Psoas muscle (tissue), 8 donors: ENCODE results near the gene PCBP2. TPM values are rescaled to one million over a fixed set of nuclear protein-coding genes. Genes with fewer than 3 reads are reported as not detected.

ENCODE experiments used
- ATAC-seq, 4 donors: fragments of 200-7000 bp; cut with Tn5 transposase; one replicate each; pipeline ENCODE4 v1.9.1; 2020; ENCODE audit warnings: moderate library complexity in 3 of 4, mild to moderate bottlenecking in 2 of 4
- DNase-seq, 2 donors: peaks; one replicate each; pipeline ENCODE4 v3.0.0-alpha.2; 2020
- H3K27ac ChIP-seq: fragments of 200-600 bp; one replicate; pipeline ENCODE4 v1.8.0; 2022
- H3K27me3 ChIP-seq, 3 donors: fragments of 200-600 bp in 1 of 3; one replicate each; pipeline versions ENCODE4 v1.6.1 to v1.8.0; 2013 to 2022; ENCODE audit warnings: low read length in 2 of 3, mild to moderate bottlenecking in 2 of 3, moderate library complexity in 1 of 3; ENCODE audit not compliant: insufficient read depth in 3 of 3
- H3K36me3 ChIP-seq, 2 donors: fragments of 200-600 bp in 1 of 2; one replicate each; pipeline versions ENCODE4 v1.6.1 to v1.8.0; 2013 to 2022; ENCODE audit warnings: low read depth in 1 of 2, mild to moderate bottlenecking in 1 of 2, moderate library complexity in 1 of 2; ENCODE audit not compliant: insufficient read depth in 1 of 2
- H3K4me1 ChIP-seq: fragments of 200-600 bp; one replicate; pipeline ENCODE4 v1.8.0; 2022
- H3K4me3 ChIP-seq: fragments of 200-600 bp; one replicate; pipeline ENCODE4 v1.8.0; 2022; ENCODE audit warnings: mild to moderate bottlenecking
- H3K9me3 ChIP-seq: fragments of 200-600 bp; one replicate; pipeline ENCODE4 v1.8.0; 2022
- CTCF ChIP-seq: fragments of 200-600 bp; IDR thresholded peaks from one replicate; pipeline ENCODE4 v1.8.0; 2022; ENCODE audit warnings: antibody characterized with exemption
- WGBS, 3 donors: extraction: QIAGEN DNeasy Blood & Tissue Kit; methylation state at CpG; one replicate each; pipeline versions ENCODE4 v1.1.6 to v1.1.7; 2013; 5-methylcytosine and 5-hydroxymethylcytosine counted together
- intact Hi-C, 2 donors: fragments of 100-400 bp; cut with DNase I; formaldehyde crosslinking; loops; one replicate each; pipeline versions ENCODE4 v1.11.0 to v1.14.2; 2022
- polyA plus RNA-seq, 3 donors: library from polyadenylated mRNA; stranded (reverse); fragments of 200-250 nt; gene quantifications; one replicate each; pipeline ENCODE4 v1.2.3, GENCODE V29; 2013
- total RNA-seq, 4 donors: library from RNA; stranded (reverse); fragmentation: NEBNext Ultra II Directional in 2 of 4; extraction: Animal tissue kit (Norgen Biotek cat#: 25700) in 2 of 4; gene quantifications; one replicate each; pipeline versions ENCODE4 v1.2.1 to v1.2.4, GENCODE V29; 2021 to 2023
- donor health status: healthy with polysubstance abuse.
- donor health status: DM: no; HTN: no; CAD: no; lungs with moderate emphysema.
- donor health status: Bipolar disorder and iron deficiency.
- donor health status: healthy.
- donor health status: DM: yes; HTN: yes; CAD: no.
- donor health status: DM: no; HTN: no; CAD: no.
- donor health status: DM: no; HTN: no; CAD: no.
- donor health status: DM: yes; HTN: yes; CAD: no.

Gene PCBP2
- total and polyA plus RNA-seq, 7 donors = 254 to 507 (median 412) TPM

GRCh38 chr12:53498235-53498630, 46.3 kb downstream of the PCBP2 start:
- TF ChIP-seq CTCF = no peak
- intact Hi-C loops = loop anchor here in 1 of 2 donors (5.0 kb wide), 1 partner anchor 46 kb away; the partner anchor contains the start of gene PCBP2
- no peak for ATAC-seq
- 77 to 84% (median 78%) methylated on average over 2 of the region's 2 CpGs for WGBS, 3 donors
- DNase-seq = no peak
- H3K9me3 ChIP-seq = no peaks in the 10 kb centered on the region
- H3K36me3 ChIP-seq = peaks cover 0 to 3% of the 10 kb centered on the region in 2 donors
- peaks cover 12% of the 10 kb centered on the region for H3K4me1 ChIP-seq
- no peak overlapping the region for H3K27ac ChIP-seq
- no peak overlapping the region for H3K4me3 ChIP-seq
- H3K27me3 ChIP-seq = no peaks in the 10 kb centered on the region

DNA sequence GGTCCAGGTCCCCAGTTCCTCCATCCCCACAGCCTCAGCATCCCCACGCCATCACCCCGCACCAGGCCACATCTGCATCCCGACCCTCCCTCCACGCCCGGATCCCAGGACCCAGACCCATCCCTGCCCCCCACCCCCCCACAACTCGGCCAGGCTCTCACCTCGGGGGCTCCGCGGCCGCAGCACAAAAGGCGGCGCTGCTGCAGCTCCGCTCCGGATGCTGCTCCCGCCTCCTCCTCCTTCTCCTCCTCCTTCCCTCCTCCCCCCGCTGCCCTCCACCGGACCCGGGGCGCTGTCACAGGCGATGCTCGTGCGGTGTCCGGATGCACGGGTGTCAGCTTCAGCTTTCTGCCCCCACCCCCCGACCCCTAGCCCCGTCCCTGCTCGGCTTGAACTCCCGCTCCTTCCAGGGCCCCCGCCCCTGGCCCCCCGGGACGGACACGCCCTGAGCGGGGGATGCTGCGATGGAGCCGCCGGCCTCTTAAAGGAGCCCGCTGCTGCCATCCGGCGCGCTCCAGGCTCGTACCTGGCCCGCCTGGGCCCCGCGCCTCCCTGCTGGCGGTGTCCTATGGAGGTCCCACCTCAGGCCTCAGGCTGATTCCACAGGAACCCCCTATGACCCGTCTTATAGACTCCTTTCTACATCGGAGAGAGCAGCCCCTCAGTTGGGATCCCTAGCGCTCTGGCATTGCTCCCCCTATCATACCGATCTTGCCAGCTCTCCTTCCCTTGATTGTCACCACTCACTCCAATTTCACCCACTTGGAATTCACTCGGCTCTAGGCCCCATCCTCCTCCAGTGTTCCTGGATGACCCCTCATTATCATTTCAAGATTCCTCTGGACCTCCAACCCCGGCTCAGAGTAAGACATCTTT, 47.6 kb downstream of the PCBP2 start, which contains the start of gene MAP3K12:
Gene MAP3K12, minus strand, starts transcription at position 193 of the 876 bp plus-strand sequence. CDS start 12,067 bp downstream, outside the sequence.
- H3K27ac ChIP-seq = peak within 1 kb of the TSS; percentile 96
- ATAC-seq (peak in 1 of 4 donors; percentile 5), DNase-seq (peak; percentile 72 to 81)
- TF ChIP-seq CTCF = no peak
- H3K9me3 ChIP-seq = no peaks in the 10 kb centered on the region
- 1 to 2% (median 1%) methylated on average over 39 to 51 of the region's 51 CpGs for WGBS, 3 donors
- no peaks in the 10 kb centered on the region for H3K27me3 ChIP-seq
- intact Hi-C loops = loop anchor here in 1 of 2 donors (2.0 to 5.0 kb wide), 2 partner anchors 47 to 175 kb away; partner anchors contain the start of gene PCBP2
- H3K4me3 ChIP-seq = peak within 1 kb of the TSS; percentile 85
- peaks cover 0 to 12% of the 10 kb centered on the region in 2 donors for H3K36me3 ChIP-seq
- peaks cover 12% of the 10 kb centered on the region for H3K4me1 ChIP-seq

DNA sequence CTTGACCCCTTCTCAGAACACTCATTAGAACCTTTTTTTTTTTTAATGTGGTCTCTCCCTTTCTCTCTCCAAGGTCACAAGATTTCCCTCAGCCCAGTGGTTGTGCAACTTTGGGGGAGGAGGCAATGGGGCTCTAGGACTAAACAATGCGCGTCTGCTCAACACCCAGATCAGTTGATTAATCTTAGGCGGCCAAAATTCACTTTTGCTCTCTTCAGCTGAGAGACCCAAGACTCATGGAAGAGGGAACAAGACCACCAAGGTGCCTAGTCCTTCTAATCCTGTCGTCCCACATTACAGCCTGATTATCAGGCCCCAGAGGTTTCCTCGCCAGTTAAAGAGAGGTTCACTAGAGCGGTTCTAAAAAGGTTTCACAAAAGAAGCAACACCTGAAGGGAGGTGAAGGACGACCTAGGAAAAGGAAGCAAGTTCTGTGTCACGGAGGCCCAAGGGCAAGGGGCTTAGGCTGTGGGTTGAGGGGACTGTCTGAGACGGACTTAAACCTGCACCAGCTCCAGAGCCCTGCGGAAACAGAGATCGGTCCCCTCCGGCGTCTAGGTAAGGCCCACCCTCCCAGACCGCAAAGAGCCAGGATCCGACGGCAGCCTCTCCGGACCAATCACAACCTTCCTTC, 48.4 kb downstream of the PCBP2 start:
- ATAC-seq = peak in 1 of 4 donors; percentile 11
- DNase-seq = peak; percentile 74 to 80
- intact Hi-C loops = loop anchor here in 1 of 2 donors (2.0 kb wide), 1 partner anchor 175 kb away; no protein-coding TSS in a partner anchor
- TF ChIP-seq CTCF = no peak
- peaks cover 0 to 15% of the 10 kb centered on the region in 2 donors for H3K36me3 ChIP-seq
- peak overlapping the region; percentile 96 for H3K27ac ChIP-seq
- H3K27me3 ChIP-seq = no peaks in the 10 kb centered on the region
- WGBS, 3 donors = 1% methylated on average over 17 of the region's 17 CpGs
- H3K4me1 ChIP-seq = peaks cover 17% of the 10 kb centered on the region
- H3K9me3 ChIP-seq = no peaks in the 10 kb centered on the region
- peak overlapping the region; percentile 85 for H3K4me3 ChIP-seq

GRCh38 chr12:53500776-53501614, 49.1 kb downstream of the PCBP2 start, which contains the start of gene TARBP2:
TSS of gene TARBP2 (plus strand) at chr12:53501283. CDS start at chr12:53501409, 126 bp downstream.
- Histone ChIP-seq H3K27me3 (no peaks in the 10 kb centered on the region), H3K4me1 (peaks cover 20% of the 10 kb centered on the region), H3K27ac (peak within 1 kb of the TSS; percentile 96), H3K4me3 (peak within 1 kb of the TSS; percentile 85), H3K36me3 (peaks cover 0 to 23% of the 10 kb centered on the region in 2 donors), H3K9me3 (no peaks in the 10 kb centered on the region)
- DNase-seq (peak; percentile 97 to 98), ATAC-seq (peak; percentile 87 to 89 (median 88))
- WGBS, 3 donors = 0 to 1% (median 0%) methylated on average over 44 to 74 of the region's 74 CpGs
- intact Hi-C loops = loop anchor here in 1 of 2 donors (2.0 kb wide), 1 partner anchor 176 kb away; no protein-coding TSS in a partner anchor
- TF ChIP-seq CTCF = no peak
